Epidermal melanocyte (primary cell): ENCODE results near the gene CLCN7.
"Not testable (repeated sequence)": the region's sequence is repeated elsewhere in the genome, so short reads cannot be mapped to it uniquely, and the experiment has no call there.

Source experiments
- DNase-seq: peaks from one replicate; pipeline ENCODE4 v3.0.0; 2011; ENCODE audit warnings: low spot score; ENCODE audit not compliant: insufficient read length

CLCN7 gene

GRCh38 chr16:1488054-1488601, 13.3 kb upstream of the CLCN7 start:
- DNase-seq, result no peak

DNA sequence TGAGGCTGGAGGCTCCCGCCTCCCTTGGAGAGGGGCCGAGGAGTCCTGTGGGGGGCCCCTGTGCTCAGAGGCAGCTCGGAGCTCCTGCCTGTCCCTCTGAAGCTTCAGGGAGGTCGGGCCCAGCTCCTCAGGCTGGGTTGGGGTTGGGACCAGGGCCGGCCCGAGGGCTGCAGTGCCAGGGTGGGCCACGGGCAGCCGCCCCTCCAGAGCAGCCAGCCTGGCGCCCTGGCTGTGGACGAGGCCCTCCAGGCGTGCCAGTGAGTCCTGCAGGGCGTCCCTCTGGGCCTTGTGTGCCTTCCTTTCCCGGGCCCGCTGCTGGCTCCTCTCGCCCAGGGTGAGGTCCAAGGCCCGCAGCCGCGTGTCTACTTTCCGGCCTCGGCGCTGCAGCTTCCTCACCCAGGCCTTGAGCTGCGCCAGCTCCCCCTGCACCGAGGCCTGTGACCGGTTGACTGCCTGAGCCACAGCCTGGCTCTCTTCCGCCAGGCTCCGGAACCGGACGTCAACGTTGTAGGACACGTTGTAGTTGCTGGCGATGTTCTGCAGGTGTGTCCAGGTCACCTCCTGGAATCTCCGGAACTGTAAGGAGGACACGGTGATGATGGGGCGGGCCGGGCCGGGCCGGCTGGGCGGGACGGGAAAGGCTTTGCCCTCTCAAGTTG, 12.7 kb upstream of the CLCN7 start:
- no peak for DNase-seq

GRCh38 chr16:1486551-1487390, 11.9 kb upstream of the CLCN7 start:
- DNase-seq, result no peak

DNA sequence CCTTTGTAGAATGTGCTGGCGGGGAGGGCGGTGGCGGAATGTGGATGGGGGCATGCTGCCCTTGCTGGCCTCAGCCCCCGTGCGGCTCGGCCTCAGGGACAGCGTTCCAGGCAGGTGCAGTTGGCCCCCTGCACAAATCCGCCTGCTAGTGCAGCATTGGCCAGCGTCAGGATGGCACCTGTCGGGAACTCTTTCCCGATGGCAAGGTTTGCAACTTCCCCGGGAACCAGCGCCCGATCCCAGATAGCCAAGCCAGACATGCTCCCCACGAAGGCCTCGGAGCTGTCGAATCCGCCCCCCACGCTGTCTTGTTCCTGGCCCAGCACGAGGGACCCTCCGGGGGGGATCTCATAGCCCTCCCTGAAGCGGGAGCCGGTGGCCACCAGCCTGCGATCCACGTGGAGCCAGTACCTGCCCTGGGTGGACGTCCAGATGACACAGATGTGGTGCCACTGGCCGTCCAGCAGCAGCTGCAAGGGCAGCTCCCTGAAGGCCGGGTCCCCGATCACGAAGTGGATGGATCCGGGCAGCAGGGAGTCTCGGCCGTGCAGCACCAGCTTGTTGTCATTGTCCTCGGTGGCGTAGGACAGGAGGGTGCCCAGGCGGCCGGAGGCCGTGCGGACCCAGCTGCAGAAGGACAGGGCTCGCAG, 11.1 kb upstream of the CLCN7 start:
- DNase-seq, result no peak

GRCh38 chr16:1481906-1482835, 7.3 kb upstream of the CLCN7 start:
- DNase-seq, result no peak

DNA sequence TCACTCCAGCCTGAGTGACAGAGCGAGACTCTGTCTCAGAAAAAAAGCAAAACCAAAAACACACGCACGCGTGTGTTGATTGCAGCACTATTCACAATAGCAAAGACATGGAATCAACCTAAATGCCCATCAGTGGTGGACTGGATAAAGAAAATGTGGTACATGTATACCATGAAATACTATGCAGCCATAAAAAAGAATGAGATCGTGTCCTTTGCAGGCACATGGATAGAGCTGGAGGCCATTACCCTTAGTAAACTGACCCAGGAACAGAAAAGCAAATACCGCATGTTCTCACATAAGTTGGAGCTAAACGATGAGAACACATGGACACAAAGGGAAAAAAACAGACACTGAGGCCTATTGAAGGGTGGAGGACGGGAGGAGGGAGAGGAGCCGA, 4.1 kb upstream of the CLCN7 start:
- not testable (repeated sequence) for DNase-seq

GRCh38 chr16:1477033-1477432, 2.2 kb upstream of the CLCN7 start:
- no peak for DNase-seq

DNA sequence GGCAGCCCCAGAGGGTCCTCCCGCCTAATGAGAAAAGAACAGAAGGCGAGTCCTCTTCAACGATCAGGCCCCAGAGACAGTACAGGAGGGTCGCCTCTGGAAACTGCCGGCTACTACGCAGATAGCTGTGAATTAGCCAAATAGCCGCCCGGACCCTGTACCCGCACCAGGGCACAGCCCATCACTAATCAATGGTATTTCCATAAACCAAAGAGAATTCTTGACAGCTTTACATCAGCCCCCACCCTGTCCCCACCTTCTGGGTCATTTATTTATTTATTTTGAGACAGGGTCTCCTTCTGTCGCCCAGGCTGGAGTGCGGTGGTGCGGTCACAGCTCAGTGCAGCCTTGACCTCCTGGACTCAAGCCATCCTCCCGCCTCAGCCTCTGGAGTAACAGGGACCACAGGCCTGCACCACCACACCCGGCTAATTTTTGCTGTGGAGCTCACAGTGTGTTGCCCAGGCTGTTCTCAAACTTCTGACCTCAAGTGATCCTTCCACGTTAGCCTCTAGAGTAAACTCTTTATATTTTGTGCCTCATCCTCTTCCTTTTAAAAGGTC, 805 bp upstream of the CLCN7 start:
- DNase-seq, result no peak

- DNase-seq, result no peak
These were observed 589 bp downstream of the CLCN7 start for GRCh38 chr16:1474082-1474795.

DNA sequence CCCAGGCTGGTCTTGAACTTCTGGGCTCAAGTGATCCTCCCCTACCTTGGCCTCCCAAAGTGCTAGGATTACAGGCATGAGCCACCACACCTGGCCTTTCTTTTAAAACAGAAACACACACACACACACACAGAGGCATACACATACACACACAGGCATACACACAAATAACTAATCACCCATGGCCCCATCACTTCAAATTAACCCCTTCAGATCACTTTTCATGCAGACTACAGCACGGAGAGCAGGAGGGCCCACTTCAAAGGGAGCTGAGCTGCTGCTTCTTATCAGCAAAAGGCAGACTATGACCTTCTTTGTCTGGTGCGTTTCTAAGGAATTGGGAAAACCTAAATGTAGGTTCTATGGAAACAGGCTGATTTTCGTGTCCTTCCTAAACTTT, 1.9 kb downstream of the CLCN7 start:
- no peak for DNase-seq

- peak; percentile 83 for DNase-seq
These were observed 3.1 kb downstream of the CLCN7 start for GRCh38 chr16:1471569-1472194.

DNA sequence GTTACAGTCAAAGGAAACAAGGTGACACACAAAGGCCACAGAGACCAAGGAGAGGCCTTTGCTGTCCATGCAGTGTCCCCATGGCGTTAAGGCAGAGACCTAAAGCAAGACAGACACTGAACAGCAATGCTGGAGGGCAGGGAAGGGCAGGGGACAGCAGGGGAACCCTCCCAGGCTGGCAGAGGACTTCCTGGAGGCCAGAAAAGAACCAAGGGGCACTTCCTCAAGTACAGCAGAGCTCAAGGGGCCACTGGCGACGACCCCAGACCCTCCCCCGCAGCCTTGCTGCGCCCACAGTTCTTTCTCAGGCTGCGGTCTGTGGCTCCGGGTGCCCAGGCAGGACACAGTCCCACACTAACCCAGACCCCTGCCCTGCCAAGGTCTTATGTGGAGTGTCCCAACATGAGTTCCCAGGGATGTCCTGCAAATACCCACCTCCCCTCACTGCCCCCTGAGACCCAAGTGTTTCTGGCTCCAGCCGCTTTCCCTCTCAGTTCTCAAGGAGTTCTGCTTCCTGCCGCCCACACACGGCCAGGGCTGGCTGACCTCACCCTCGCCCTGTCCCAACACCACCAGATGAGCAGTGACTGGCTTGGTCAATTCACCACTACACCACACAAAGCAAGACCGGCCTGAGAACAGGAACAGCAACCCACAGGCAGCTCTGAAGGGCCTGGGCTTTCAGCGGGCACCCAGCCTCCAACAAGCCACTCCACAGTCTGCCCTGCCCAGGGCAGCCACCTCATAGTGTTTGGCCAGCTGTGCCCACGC, 4.2 kb downstream of the CLCN7 start:
- DNase-seq, result no peak

GRCh38 chr16:1469693-1470201, 5.1 kb downstream of the CLCN7 start:
- no peak for DNase-seq

DNA sequence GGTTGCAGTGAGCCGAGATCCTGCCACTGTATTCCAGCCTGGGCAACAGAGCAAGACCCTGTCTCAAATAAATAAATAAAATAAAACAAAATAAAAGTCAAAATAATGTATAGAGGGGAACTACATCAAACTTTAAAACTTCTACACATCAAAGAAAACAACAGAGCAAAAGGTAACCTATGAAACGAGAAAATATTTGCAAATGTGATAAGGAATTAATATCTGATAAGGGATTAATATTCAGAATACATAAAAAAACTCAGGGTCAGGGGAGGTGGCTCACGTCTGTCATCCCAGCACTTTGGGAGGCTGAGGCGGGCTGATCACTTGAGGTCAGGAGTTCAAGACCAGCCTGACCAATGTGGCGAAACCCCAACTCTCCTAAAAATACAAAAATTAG, 5.7 kb downstream of the CLCN7 start:
- DNase-seq, result not testable (repeated sequence)

- DNase-seq, result no peak
These were observed 6.4 kb downstream of the CLCN7 start for GRCh38 chr16:1468426-1468810.

- no peak for DNase-seq
These were observed 7.8 kb downstream of the CLCN7 start for GRCh38 chr16:1466968-1467521.

GRCh38 chr16:1466054-1466453, 8.8 kb downstream of the CLCN7 start:
- no peak for DNase-seq

GRCh38 chr16:1465567-1465915, 9.3 kb downstream of the CLCN7 start:
- no peak for DNase-seq
